Neuronal stem cell (in vitro differentiated cells): Measurements from ENCODE around the gene ARMH4. TPM values are rescaled to one million over a fixed set of nuclear protein-coding genes. Genes with fewer than 3 reads are reported as not detected.

Experiments
- DNase-seq: peaks from one replicate; pipeline ENCODE4 v3.0.0-alpha.2; 2013; ENCODE audit warnings: low spot score
- H2AFZ ChIP-seq: one replicate; pipeline ENCODE4 v1.6.1; 2013; ENCODE audit warnings: mild to moderate bottlenecking, low read length, inconsistent platforms
- H2AK5ac ChIP-seq: 2 replicates; pipeline ENCODE4 v1.6.1; 2013; ENCODE audit warnings: low read depth, mild to moderate bottlenecking, inconsistent platforms, low read length, moderate library complexity, mixed read lengths
- H2BK120ac ChIP-seq: 2 replicates; pipeline ENCODE4 v1.6.1; 2013; ENCODE audit warnings: low read depth, mild to moderate bottlenecking, inconsistent platforms, low read length, moderate library complexity, mixed read lengths
- H2BK12ac ChIP-seq: one replicate; pipeline ENCODE4 v1.6.1; 2013; ENCODE audit warnings: low read length, inconsistent platforms
- H2BK15ac ChIP-seq: 2 replicates; pipeline ENCODE4 v1.6.1; 2013; ENCODE audit warnings: mild to moderate bottlenecking, low read length, inconsistent platforms, mixed read lengths
- H2BK5ac ChIP-seq: one replicate; pipeline ENCODE4 v1.6.1; 2013; ENCODE audit warnings: inconsistent platforms, mild to moderate bottlenecking, low read length, moderate library complexity
- H3K14ac ChIP-seq: one replicate; pipeline ENCODE4 v1.6.1; 2013; ENCODE audit warnings: low read length, inconsistent platforms
- H3K18ac ChIP-seq: 2 replicates; pipeline ENCODE4 v1.6.1; 2013; ENCODE audit warnings: low read length, inconsistent platforms
- H3K23ac ChIP-seq: 2 replicates; pipeline ENCODE4 v1.6.1; 2013; ENCODE audit warnings: low read depth, mild to moderate bottlenecking, mixed read lengths, low read length, inconsistent platforms; ENCODE audit not compliant: poor library complexity
- H3K27ac ChIP-seq: replicated peaks from 3 replicates; pipeline ENCODE4 v1.5.1; 2013; ENCODE audit warnings: low read length, inconsistent platforms
- H3K27me3 ChIP-seq, 3 experiments: 2 replicates each; pipeline ENCODE4 v1.6.1; 2013; ENCODE audit warnings: low read length in 3 of 3, mild to moderate bottlenecking in 2 of 3, inconsistent platforms in 1 of 3, low read depth in 1 of 3, mixed read lengths in 1 of 3, moderate library complexity in 1 of 3; ENCODE audit not compliant: control insufficient read depth in 3 of 3, insufficient read depth in 3 of 3
- H3K36me3 ChIP-seq, 2 donors: replicated peaks in 1 of 2; 2 replicates each; pipeline ENCODE4 v1.6.1; 2013; ENCODE audit warnings: low read length in 2 of 2; ENCODE audit not compliant: control insufficient read depth in 2 of 2, insufficient read depth in 2 of 2
- H3K4ac ChIP-seq: 2 replicates; pipeline ENCODE4 v1.6.1; 2013; ENCODE audit warnings: inconsistent platforms, mild to moderate bottlenecking, low read length, moderate library complexity
- H3K4me1 ChIP-seq, 2 donors: 1 replicate in 1 of 2; 2 replicates in 1 of 2; pipeline ENCODE4 v1.6.1; 2013; ENCODE audit warnings: low read length in 2 of 2, low read depth in 1 of 2; ENCODE audit not compliant: control insufficient read depth in 2 of 2, insufficient read depth in 1 of 2
- H3K4me2 ChIP-seq: one replicate; pipeline ENCODE4 v1.6.1; 2013; ENCODE audit warnings: mild to moderate bottlenecking, low read length, inconsistent platforms; ENCODE audit not compliant: insufficient read depth, poor library complexity, severe bottlenecking
- H3K4me3 ChIP-seq, 2 donors: 2 replicates each; pipeline ENCODE4 v1.5.1; 2013; ENCODE audit warnings: low read length in 2 of 2, mild to moderate bottlenecking in 2 of 2, inconsistent platforms in 1 of 2, moderate library complexity in 1 of 2
- H3K79me1 ChIP-seq: one replicate; pipeline ENCODE4 v1.6.1; 2013; ENCODE audit warnings: low read depth, mild to moderate bottlenecking, inconsistent platforms, low read length, moderate library complexity
- H3K9ac ChIP-seq: one replicate; pipeline ENCODE4 v1.6.1; 2013; ENCODE audit warnings: mild to moderate bottlenecking, low read depth, low read length, inconsistent platforms; ENCODE audit not compliant: poor library complexity
- H3K9me3 ChIP-seq, 2 donors: replicated peaks in 1 of 2; 2 replicates each; pipeline versions ENCODE3 to v1.6.1; 2013; ENCODE audit warnings: low read length in 2 of 2, mild to moderate bottlenecking in 2 of 2, inconsistent platforms in 1 of 2, low read depth in 1 of 2, mixed read lengths in 1 of 2, moderate library complexity in 1 of 2; ENCODE audit not compliant: control insufficient read depth in 2 of 2, insufficient read depth in 1 of 2
- H4K8ac ChIP-seq: one replicate; pipeline ENCODE4 v1.6.1; 2013; ENCODE audit warnings: low read depth, mild to moderate bottlenecking, inconsistent platforms, low read length, moderate library complexity
- H4K91ac ChIP-seq: one replicate; pipeline ENCODE4 v1.6.1; 2013; ENCODE audit warnings: low read length, low read depth, mild to moderate bottlenecking, inconsistent platforms; ENCODE audit not compliant: poor library complexity
- WGBS, 2 donors: extraction: QIAGEN DNeasy Blood & Tissue Kit; methylation state at CpG; one replicate each; pipeline ENCODE4 v1.1.7; 2013; ENCODE audit warnings: missing lambda C conversion rate in 2 of 2, mixed read lengths in 1 of 2; ENCODE audit not compliant: insufficient read length in 2 of 2, insufficient replicate concordance in 1 of 2; ENCODE audit errors: extremely low coverage in 2 of 2; 5-methylcytosine and 5-hydroxymethylcytosine counted together
- small RNA-seq: library from polyadenylated mRNA; stranded (forward); fragments of <200 nt; extraction: miRNeasy Mini kit (QIAGEN cat#:217004); gene quantifications from one replicate; pipeline ENCODE3, GENCODE V24; 2013; ENCODE audit not compliant: insufficient read depth

The ARMH4 gene

GRCh38 chr14:57957441-57957840 lies 194.6 kb downstream of the ARMH4 start:
- Histone ChIP-seq H3K4me2 (no peak overlapping the region), H3K18ac (no peak overlapping the region), H2AK5ac (no peak overlapping the region), H2BK120ac (no peak overlapping the region), H2AFZ (no peak overlapping the region), H4K91ac (no peak overlapping the region), H3K36me3 (no peaks in the 10 kb centered on the region), H2BK12ac (no peak overlapping the region), H4K8ac (no peak overlapping the region), H3K9ac (no peak overlapping the region), H3K9me3 (no peaks in the 10 kb centered on the region), H3K4me3 (no peak overlapping the region), H3K27me3 (peaks cover 0 to 15% (median 0%) of the 10 kb centered on the region in 3 experiments), H3K27ac (no peak overlapping the region), H2BK15ac (no peak overlapping the region), H2BK5ac (no peak overlapping the region), H3K14ac (no peak overlapping the region), H3K23ac (no peak overlapping the region), H3K79me1 (no peaks in the 10 kb centered on the region), H3K4me1 (peaks cover 4 to 10% of the 10 kb centered on the region in 2 donors), H3K4ac (no peak overlapping the region)
- DNase-seq = no peak
- no CpG with 5 or more reads among the region's 2 CpGs for WGBS, 2 donors

Small RNA genes lying within 50 kb of the gene (small RNA-seq; reads per million reads assigned to genes)
- not detected for gene RN7SL598P
